Endothelial cell of umbilical vein (primary cell): ENCODE results near the gene DMAC1.

Source experiments
- CTCF ChIP-seq, 2 donors: IDR thresholded peaks; 1 replicate in 1 of 2; 2 replicates in 1 of 2; pipeline ENCODE4 v1.5.1; 2011; ENCODE audit warnings: low read length in 2 of 2, mild to moderate bottlenecking in 2 of 2, moderate library complexity in 2 of 2, control low read depth in 1 of 2, inconsistent platforms in 1 of 2, low read depth in 1 of 2; ENCODE audit not compliant: insufficient read depth in 1 of 2; ENCODE audit errors: extremely low read depth in 1 of 2
- EZH2 ChIP-seq: IDR thresholded peaks from 2 replicates; pipeline ENCODE4 v1.6.1; 2012; ENCODE audit warnings: borderline replicate concordance, low read depth, mild to moderate bottlenecking, moderate library complexity, low read length, inconsistent platforms; ENCODE audit not compliant: severe bottlenecking
- GATA2 ChIP-seq: IDR thresholded peaks from 2 replicates; pipeline ENCODE4 v1.7.0; 2011; ENCODE audit warnings: low read depth, mild to moderate bottlenecking, moderate library complexity, mixed read lengths, low read length; ENCODE audit not compliant: insufficient read length, insufficient read depth
- JUN ChIP-seq: IDR thresholded peaks from 2 replicates; pipeline ENCODE4 v1.6.1; 2011; ENCODE audit warnings: borderline replicate concordance, low read depth; ENCODE audit not compliant: insufficient read length, insufficient read depth
- MAX ChIP-seq: IDR thresholded peaks from 2 replicates; pipeline ENCODE4 v1.6.1; 2011; ENCODE audit not compliant: insufficient read depth, insufficient read length
- POLR2A ChIP-seq: IDR thresholded peaks from 2 replicates; pipeline ENCODE4 v1.6.1; 2012; ENCODE audit warnings: low read depth, mild to moderate bottlenecking, control low read depth, low read length
- POLR2AphosphoS5 ChIP-seq: IDR thresholded peaks from 2 replicates; pipeline ENCODE4 v1.6.1; 2012; ENCODE audit warnings: low read depth, mild to moderate bottlenecking, control low read depth, low read length, moderate library complexity; ENCODE audit not compliant: insufficient read depth

GRCh38 chr9:7790022-7790818 lies 9.4 kb downstream of the DMAC1 start:
- TF ChIP-seq CTCF (IDR thresholded peaks at IDR 0.05; ENCODE audit: extremely low read depth in 1 of 2, insufficient read depth in 1 of 2, low read depth in 1 of 2, low read length in 2 of 2) (no peak), MAX (no peak), POLR2A (no peak), JUN (no peak), EZH2 (no peak), POLR2AphosphoS5 (no peak), GATA2 (no peak)
